Stomach (tissue), 9 donors: ENCODE measurements around the gene ST6GALNAC3. TPM values are rescaled to one million over a fixed set of nuclear protein-coding genes. Genes with fewer than 3 reads are reported as not detected.

Experiments used
- DNase-seq, 2 donors: peaks; one replicate each; pipeline versions ENCODE4 v3.0.0 to v3.0.0-alpha.2; 2013 to 2019
- H3K27ac ChIP-seq, 5 donors: fragments of 200-600 bp in 4 of 5; sonication (generic) in 4 of 5; one replicate each; pipeline ENCODE4 v1.5.1; 2013 to 2019; ENCODE audit warnings: mild to moderate bottlenecking in 1 of 5, moderate library complexity in 1 of 5
- H3K27me3 ChIP-seq, 3 donors: fragments of 200-600 bp; sonication (generic); one replicate each; pipeline ENCODE4 v1.5.1; 2017 to 2019; ENCODE audit warnings: mixed run types in 1 of 3
- H3K36me3 ChIP-seq, 4 donors: fragments of 200-600 bp; sonication (generic); 1 replicate in 3 of 4; 2 replicates in 1 of 4; pipeline ENCODE4 v1.5.1; 2016 to 2019
- H3K4me1 ChIP-seq, 4 donors: fragments of 200-600 bp; sonication (generic); one replicate each; pipeline ENCODE4 v1.5.1; 2016 to 2019
- H3K4me3 ChIP-seq, 4 donors: fragments of 200-600 bp; sonication (generic) in 3 of 4; one replicate each; pipeline ENCODE4 v1.5.1; 2016 to 2019; ENCODE audit warnings: mild to moderate bottlenecking in 1 of 4
- H3K9me3 ChIP-seq, 4 donors: fragments of 200-600 bp; sonication (generic); one replicate each; pipeline ENCODE4 v1.5.1; 2016 to 2019
- EP300 ChIP-seq: sonication (generic); formaldehyde crosslinking; IDR thresholded peaks from one replicate; pipeline ENCODE4 v1.6.1; 2017; ENCODE audit warnings: antibody characterized with exemption
- POLR2A ChIP-seq, 4 donors: fragments of 450-650 bp; IDR thresholded peaks; one replicate each; pipeline ENCODE4 v1.6.1; 2016; ENCODE audit warnings: antibody characterized with exemption in 4 of 4, control low read depth in 2 of 4, mild to moderate bottlenecking in 1 of 4, moderate library complexity in 1 of 4
- POLR2AphosphoS5 ChIP-seq, 3 donors: sonication (generic); formaldehyde crosslinking; IDR thresholded peaks; one replicate each; pipeline ENCODE4 v1.6.1; 2016; ENCODE audit warnings: antibody characterized with exemption in 3 of 3
- WGBS, 5 donors: extraction: QIAGEN DNeasy Blood & Tissue Kit in 3 of 5; methylation state at CpG; one replicate each; pipeline versions ENCODE4 v1.1.5 to v1.1.7; 2013 to 2018; 5-methylcytosine and 5-hydroxymethylcytosine counted together
- intact Hi-C: fragments of 100-400 bp; cut with DNase I; formaldehyde crosslinking; loops from one replicate; pipeline ENCODE4 v1.15.1; 2023; ENCODE audit warnings: low total_unique reads
- polyA plus RNA-seq, 3 donors: library from polyadenylated mRNA; stranded (reverse); fragments of 200-250 nt; gene quantifications; one replicate each; pipeline ENCODE4 v1.2.3, GENCODE V29; 2013
- total RNA-seq, 5 donors: library from RNA; depleted of rRNA; stranded (reverse); fragments of >200 nt; gene quantifications; one replicate each; pipeline versions ENCODE4 v1.1.0 to v1.2.3, GENCODE V29; 2014 to 2016
- TF ChIP-seq, protein P1 (sequence below), 7 experiments: fragments of 450-650 bp in 4 of 7; fragments of 200-600 bp in 3 of 7; sonication (generic) in 3 of 7; IDR thresholded peaks; one replicate each; pipeline ENCODE4 v1.5.1; 2016 to 2019; ENCODE audit warnings: antibody characterized with exemption in 7 of 7, control low read depth in 2 of 7, mild to moderate bottlenecking in 1 of 7
- donor health status: healthy with polysubstance abuse.
- donor health status: Bipolar disorder and iron deficiency.
- donor health status: healthy.

The ST6GALNAC3 gene
- total and polyA plus RNA-seq, 8 donors: under 0.01 to 21.7 (median 1.2) TPM; not detected in 1

DNA sequence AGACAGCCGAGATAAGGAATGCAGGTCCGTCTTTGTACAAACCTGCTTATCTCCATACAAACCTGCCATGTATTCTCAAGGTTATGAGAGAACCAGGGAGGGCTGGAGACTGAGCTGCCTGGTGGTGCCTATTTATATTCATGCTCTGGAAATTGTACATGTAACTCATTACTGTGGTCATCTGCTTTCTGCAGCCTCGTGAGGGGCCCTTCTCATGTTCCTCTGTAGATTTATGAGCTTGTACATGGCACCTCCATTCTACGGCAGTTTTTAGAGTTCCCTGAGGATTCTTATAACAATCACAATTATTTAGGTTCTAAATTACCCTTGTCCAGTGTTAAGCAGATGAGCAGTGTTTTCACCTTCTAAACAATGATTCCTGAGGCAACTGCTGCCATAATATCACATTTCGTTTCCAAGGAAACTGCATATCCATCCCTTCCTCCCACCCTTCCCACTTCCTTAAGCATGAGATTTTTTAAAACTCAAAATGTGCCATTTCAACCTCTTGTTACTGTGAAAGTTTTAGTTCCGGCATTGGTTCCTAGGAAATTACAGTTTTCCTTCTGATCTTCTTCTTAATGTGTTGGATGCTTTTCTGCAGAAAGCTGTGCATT is 112.1 kb downstream of the ST6GALNAC3 start:
- TF ChIP-seq POLR2AphosphoS5 (IDR thresholded peaks at IDR 0.05) (no peak), POLR2A (IDR thresholded peaks at IDR 0.05) (no peak), EP300 (no peak)
- TF ChIP-seq, protein P1, sequence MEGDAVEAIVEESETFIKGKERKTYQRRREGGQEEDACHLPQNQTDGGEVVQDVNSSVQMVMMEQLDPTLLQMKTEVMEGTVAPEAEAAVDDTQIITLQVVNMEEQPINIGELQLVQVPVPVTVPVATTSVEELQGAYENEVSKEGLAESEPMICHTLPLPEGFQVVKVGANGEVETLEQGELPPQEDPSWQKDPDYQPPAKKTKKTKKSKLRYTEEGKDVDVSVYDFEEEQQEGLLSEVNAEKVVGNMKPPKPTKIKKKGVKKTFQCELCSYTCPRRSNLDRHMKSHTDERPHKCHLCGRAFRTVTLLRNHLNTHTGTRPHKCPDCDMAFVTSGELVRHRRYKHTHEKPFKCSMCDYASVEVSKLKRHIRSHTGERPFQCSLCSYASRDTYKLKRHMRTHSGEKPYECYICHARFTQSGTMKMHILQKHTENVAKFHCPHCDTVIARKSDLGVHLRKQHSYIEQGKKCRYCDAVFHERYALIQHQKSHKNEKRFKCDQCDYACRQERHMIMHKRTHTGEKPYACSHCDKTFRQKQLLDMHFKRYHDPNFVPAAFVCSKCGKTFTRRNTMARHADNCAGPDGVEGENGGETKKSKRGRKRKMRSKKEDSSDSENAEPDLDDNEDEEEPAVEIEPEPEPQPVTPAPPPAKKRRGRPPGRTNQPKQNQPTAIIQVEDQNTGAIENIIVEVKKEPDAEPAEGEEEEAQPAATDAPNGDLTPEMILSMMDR (IDR thresholded peaks at IDR 0.05): no peak
- no peaks in the 10 kb centered on the region for H3K9me3 ChIP-seq
- intact Hi-C loops: no loop called here
- DNase-seq: no peak
- H3K27me3 ChIP-seq: no peaks in the 10 kb centered on the region
- 73 to 86% (median 81%) methylated on average over 6 of the region's 6 CpGs for WGBS, 5 donors
- H3K27ac ChIP-seq: no peak overlapping the region
- H3K4me3 ChIP-seq: no peak overlapping the region
- H3K4me1 ChIP-seq: no peaks in the 10 kb centered on the region
- no peaks in the 10 kb centered on the region for H3K36me3 ChIP-seq

DNA sequence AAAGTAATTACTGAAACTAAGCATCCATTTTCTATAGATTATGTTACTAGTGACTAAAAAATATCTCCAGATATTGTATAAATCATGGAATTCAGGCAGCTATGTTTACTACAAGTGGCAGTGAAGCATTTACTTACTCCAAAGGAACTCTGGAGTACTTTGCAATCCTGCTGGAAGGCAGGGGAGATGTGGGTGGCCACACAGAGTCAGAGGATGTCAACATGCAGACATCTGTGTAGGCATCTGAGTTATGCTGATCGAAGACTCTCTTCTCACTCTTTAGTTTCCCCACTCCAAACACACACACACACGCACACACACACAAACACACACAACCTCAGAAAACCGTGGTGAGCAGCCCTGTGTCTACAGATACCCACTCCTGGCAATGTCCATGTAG is 112.9 kb downstream of the ST6GALNAC3 start:
- H3K27me3 ChIP-seq: no peaks in the 10 kb centered on the region
- no peaks in the 10 kb centered on the region for H3K4me1 ChIP-seq
- 77 to 93% (median 84%) methylated on average over 3 of the region's 3 CpGs for WGBS, 5 donors
- no peak overlapping the region for H3K27ac ChIP-seq
- TF ChIP-seq EP300 (no peak), POLR2A (IDR thresholded peaks at IDR 0.05) (no peak)
- DNase-seq: no peak
- intact Hi-C loops: no loop called here
- H3K4me3 ChIP-seq: no peak overlapping the region
- no peaks in the 10 kb centered on the region for H3K9me3 ChIP-seq
- H3K36me3 ChIP-seq: no peaks in the 10 kb centered on the region

DNA sequence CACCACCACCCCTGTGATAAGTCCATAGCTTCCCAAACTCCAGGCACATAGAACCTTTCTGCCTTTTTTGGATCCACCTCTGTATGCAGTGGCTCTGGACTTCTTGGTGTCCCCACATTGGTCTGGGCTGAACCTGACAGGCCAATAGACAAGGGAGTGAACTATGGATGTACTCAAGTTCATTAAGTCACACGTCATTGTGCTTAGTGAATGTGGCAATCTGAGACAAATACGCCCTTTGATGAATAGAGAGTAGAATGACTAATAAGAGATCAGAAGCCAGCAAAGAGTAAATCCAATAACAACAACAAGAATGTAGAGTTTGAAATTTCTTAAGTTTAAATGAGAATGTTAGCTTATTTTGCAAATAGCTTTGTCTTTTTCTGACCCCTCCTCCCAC is 114.8 kb downstream of the ST6GALNAC3 start:
- no peak for TF ChIP-seq POLR2AphosphoS5 (IDR thresholded peaks at IDR 0.05)
- intact Hi-C loops: no loop called here
- Histone ChIP-seq H3K27ac (no peak overlapping the region), H3K27me3 (no peaks in the 10 kb centered on the region), H3K4me3 (no peak overlapping the region), H3K4me1 (no peaks in the 10 kb centered on the region), H3K36me3 (no peaks in the 10 kb centered on the region), H3K9me3 (no peaks in the 10 kb centered on the region)
- DNase-seq: no peak
- 45 to 91% (median 69%) methylated on average over 2 of the region's 2 CpGs for whole genome bisulfite sequencing, 5 donors

DNA sequence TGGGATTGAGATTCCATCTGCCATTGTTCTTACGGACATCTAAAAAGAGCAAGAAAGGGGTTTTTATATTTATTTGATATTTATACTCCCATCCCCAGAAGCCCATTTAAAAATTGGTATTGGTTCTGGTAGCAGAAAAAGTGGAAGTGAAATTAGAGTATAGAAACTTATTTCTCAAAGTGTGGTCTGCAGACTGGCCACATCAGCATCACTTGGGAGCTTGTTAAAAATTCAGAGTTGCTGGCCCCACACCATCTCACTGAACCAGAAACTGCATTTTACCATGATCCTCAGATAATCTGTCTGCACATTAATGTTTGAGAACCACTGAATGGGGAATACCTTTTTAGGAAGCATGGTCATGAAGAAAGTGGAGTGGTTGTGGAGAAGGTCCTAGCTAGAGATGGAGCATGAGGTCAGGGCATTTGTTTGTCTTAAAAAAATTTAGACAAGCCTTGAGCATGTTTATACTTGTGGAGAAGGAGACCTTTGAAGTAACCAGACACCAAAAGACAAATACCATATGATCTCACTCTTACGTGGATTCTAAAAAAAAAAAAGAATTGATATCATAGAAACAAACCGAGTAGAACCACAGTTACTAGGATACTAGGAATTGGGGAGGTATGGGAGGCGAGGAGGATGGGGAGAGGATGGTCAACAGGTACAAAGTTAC is 116.3 kb downstream of the ST6GALNAC3 start:
- Histone ChIP-seq H3K9me3 (no peaks in the 10 kb centered on the region), H3K36me3 (no peaks in the 10 kb centered on the region), H3K27ac (no peak overlapping the region), H3K4me1 (no peaks in the 10 kb centered on the region), H3K4me3 (no peak overlapping the region), H3K27me3 (no peaks in the 10 kb centered on the region)
- intact Hi-C loops: no loop called here
- WGBS, 5 donors: 68 to 76% (median 72%) methylated on average over 4 of the region's 4 CpGs
- TF ChIP-seq POLR2AphosphoS5 (IDR thresholded peaks at IDR 0.05): no peak
- TF ChIP-seq POLR2A (IDR thresholded peaks at IDR 0.05): no peak
- TF ChIP-seq, protein P1 (IDR thresholded peaks at IDR 0.05): no peak
- no peak for TF ChIP-seq EP300
- no peak for DNase-seq

DNA sequence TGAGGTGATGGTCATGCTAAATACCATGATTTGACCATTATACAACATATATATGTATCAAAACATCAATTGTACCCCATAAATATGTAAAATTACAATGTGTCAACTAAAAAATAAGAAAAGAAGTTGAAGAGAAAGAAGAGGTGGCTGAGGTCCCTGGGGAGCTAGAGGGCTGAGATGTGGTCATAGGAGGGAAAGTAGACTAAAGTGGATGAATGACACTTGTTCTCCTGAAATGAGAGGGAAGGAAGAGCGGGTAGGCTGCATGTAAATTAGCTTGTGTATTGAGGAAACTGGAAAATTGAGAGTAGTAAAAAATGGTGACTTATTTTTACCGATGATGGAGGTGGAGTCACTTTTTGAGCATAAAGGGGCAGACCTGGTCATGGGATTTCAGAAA is 117.0 kb downstream of the ST6GALNAC3 start:
- intact Hi-C loops: no loop called here
- Histone ChIP-seq H3K4me3 (no peak overlapping the region), H3K27ac (no peak overlapping the region), H3K27me3 (no peaks in the 10 kb centered on the region), H3K9me3 (no peaks in the 10 kb centered on the region), H3K4me1 (no peaks in the 10 kb centered on the region), H3K36me3 (no peaks in the 10 kb centered on the region)
- TF ChIP-seq POLR2AphosphoS5 (IDR thresholded peaks at IDR 0.05) (no peak), POLR2A (IDR thresholded peaks at IDR 0.05) (no peak), EP300 (no peak)
- TF ChIP-seq, protein P1 (IDR thresholded peaks at IDR 0.05): no peak
- WGBS, 5 donors: 84 to 94% (median 93%) methylated on average over 2 of the region's 2 CpGs
- no peak for DNase-seq
